HEK293T (cell line): ENCODE results near the gene CPLX3.

Source experiments
- CTCF ChIA-PET: fragments of 350-600 bp; formaldehyde crosslinking; extraction: SDS; loops from one replicate; lab custom pipeline; 2021; ENCODE audit warnings: antibody characterized with exemption, inconsistent platforms; lab: Yijun Ruan, JAX
- POLR2A ChIA-PET: fragments of 350-600 bp; formaldehyde crosslinking; extraction: SDS; loops from one replicate; lab custom pipeline; 2020; ENCODE audit warnings: antibody characterized with exemption, inconsistent platforms; lab: Yijun Ruan, JAX
- DNase-seq: peaks from one replicate; pipeline ENCODE4 v3.0.0; 2012; ENCODE audit warnings: mixed read lengths; ENCODE audit errors: extremely low spot score
- ARNT ChIP-seq: fragments of 450-650 bp; IDR thresholded peaks from 2 replicates; pipeline ENCODE4 v1.6.1; 2017; ENCODE audit warnings: mild to moderate bottlenecking
- BHLHE40 ChIP-seq: fragments of 450-650 bp; IDR thresholded peaks from 2 replicates; pipeline ENCODE4 v1.6.1; 2016; ENCODE audit warnings: mild to moderate bottlenecking, moderate library complexity, borderline replicate concordance
- CTBP1 ChIP-seq: fragments of 450-650 bp; IDR thresholded peaks from 2 replicates; pipeline ENCODE4 v1.6.1; 2016; ENCODE audit warnings: borderline replicate concordance
- ELF4 ChIP-seq: fragments of 450-650 bp; IDR thresholded peaks from 2 replicates; pipeline ENCODE4 v1.6.1; 2017; ENCODE audit warnings: antibody characterized with exemption
- FOXA1 ChIP-seq: fragments of 450-650 bp; IDR thresholded peaks from 2 replicates; pipeline ENCODE4 v1.6.1; 2016; ENCODE audit warnings: mild to moderate bottlenecking
- FOXK2 ChIP-seq: fragments of 450-650 bp; IDR thresholded peaks from 2 replicates; pipeline ENCODE4 v1.6.1; 2016; ENCODE audit warnings: mild to moderate bottlenecking
- FOXM1 ChIP-seq: fragments of 450-650 bp; IDR thresholded peaks from 2 replicates; pipeline ENCODE4 v1.6.1; 2017; ENCODE audit warnings: mild to moderate bottlenecking, borderline replicate concordance
- HDGF ChIP-seq: fragments of 450-650 bp; IDR thresholded peaks from 2 replicates; pipeline ENCODE4 v1.6.1; 2017; ENCODE audit warnings: antibody characterized with exemption, borderline replicate concordance
- L3MBTL2 ChIP-seq: fragments of 450-650 bp; conservative IDR thresholded peaks from 2 replicates; pipeline ENCODE4 v1.6.1; 2016; ENCODE audit warnings: mild to moderate bottlenecking
- LEF1 ChIP-seq: fragments of 450-650 bp; IDR thresholded peaks from 2 replicates; pipeline ENCODE4 v1.6.1; 2017; ENCODE audit warnings: mild to moderate bottlenecking, borderline replicate concordance
- NFRKB ChIP-seq: fragments of 450-650 bp; IDR thresholded peaks from 2 replicates; pipeline ENCODE4 v1.6.1; 2016; ENCODE audit warnings: mild to moderate bottlenecking, moderate library complexity
- SP1 ChIP-seq: fragments of 450-650 bp; IDR thresholded peaks from 2 replicates; pipeline ENCODE4 v1.6.1; 2017
- SUZ12 ChIP-seq: fragments of 450-650 bp; IDR thresholded peaks from 2 replicates; pipeline ENCODE4 v1.6.1; 2016; ENCODE audit warnings: mild to moderate bottlenecking
- TARDBP ChIP-seq: fragments of 450-650 bp; IDR thresholded peaks from 2 replicates; pipeline ENCODE4 v1.6.1; 2016
- ZNF384 ChIP-seq: fragments of 450-650 bp; IDR thresholded peaks from 2 replicates; pipeline ENCODE4 v1.6.1; 2016
- TF ChIP-seq, protein P1 (sequence below): fragments of 450-650 bp; IDR thresholded peaks from 2 replicates; pipeline ENCODE4 v1.6.1; 2016

Gene CPLX3

GRCh38 chr15:74802290-74802689 lies 24.1 kb upstream of the CPLX3 start:
- TF ChIP-seq NFRKB = no peak
- CTCF ChIA-PET = no interaction called here
- POLR2A ChIA-PET = no interaction called here
- no peak for DNase-seq

DNA sequence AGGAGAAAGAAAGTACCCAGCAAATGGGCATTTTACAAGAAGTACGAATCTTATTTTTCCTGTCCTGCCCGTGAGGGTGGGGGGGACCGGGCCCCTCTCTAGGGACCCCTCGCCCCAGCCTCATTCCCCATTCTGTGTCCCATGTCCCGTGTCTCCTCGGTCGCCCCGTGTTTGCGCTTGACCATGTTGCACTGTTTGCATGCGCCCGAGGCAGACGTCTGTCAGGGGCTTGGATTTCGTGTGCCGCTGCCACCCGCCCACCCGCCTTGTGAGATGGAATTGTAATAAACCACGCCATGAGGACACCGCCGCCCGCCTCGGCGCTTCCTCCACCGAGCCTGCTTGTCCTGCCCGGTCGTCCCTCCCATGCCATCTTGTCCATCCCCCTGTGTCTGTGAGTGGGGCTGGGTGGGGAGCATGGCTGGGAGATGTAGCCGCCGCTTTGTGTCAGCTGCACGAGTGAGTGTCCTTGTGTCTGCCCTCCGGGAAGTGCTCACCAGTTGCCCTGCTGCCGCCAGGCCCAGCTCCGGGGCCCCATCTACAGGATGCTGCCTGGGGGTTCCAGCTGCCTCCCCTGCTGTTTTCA lies 23.5 kb upstream of the CPLX3 start:
- CTCF ChIA-PET = no interaction called here
- DNase-seq = no peak
- no peak for TF ChIP-seq ELF4
- TF ChIP-seq NFRKB = no peak
- no peak for TF ChIP-seq HDGF
- TF ChIP-seq FOXK2 = no peak
- TF ChIP-seq, protein P1, sequence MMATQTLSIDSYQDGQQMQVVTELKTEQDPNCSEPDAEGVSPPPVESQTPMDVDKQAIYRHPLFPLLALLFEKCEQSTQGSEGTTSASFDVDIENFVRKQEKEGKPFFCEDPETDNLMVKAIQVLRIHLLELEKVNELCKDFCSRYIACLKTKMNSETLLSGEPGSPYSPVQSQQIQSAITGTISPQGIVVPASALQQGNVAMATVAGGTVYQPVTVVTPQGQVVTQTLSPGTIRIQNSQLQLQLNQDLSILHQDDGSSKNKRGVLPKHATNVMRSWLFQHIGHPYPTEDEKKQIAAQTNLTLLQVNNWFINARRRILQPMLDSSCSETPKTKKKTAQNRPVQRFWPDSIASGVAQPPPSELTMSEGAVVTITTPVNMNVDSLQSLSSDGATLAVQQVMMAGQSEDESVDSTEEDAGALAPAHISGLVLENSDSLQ = no peak
- TF ChIP-seq SP1 = no peak
- no peak for TF ChIP-seq TARDBP
- no peak for TF ChIP-seq L3MBTL2
- no peak for TF ChIP-seq ZNF384
- POLR2A ChIA-PET = interaction anchor here (1.3 to 1.6 kb wide), 2 partner anchors 15 to 43 kb away, joined by 4 read pairs; no protein-coding TSS in a partner anchor

DNA sequence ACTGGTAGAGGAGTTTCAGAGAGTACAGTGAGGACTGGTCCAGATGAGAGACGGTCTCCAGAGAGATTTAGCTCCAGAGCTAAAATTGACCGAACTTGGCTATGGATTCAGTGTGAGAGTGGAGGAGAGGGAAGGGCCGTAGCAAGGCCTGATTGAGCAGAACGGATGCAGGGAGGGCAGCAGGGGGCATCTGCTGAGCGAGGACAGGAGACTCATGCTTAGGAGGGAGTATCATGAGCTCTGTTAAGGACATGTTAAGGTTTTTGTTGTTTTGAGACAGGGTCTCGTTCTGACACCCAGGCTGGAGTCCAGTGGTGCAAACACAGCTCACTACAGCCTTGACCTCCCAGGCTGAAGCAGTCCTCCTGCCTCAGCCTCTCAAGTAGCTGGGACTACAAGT lies 21.5 kb upstream of the CPLX3 start:
- TF ChIP-seq FOXM1 (no peak), SP1 (no peak), LEF1 (no peak)
- TF ChIP-seq, protein P1 = no peak
- DNase-seq = no peak
- ChIA-PET CTCF (interaction anchor here (0.7 to 1.8 kb wide), 2 partner anchors 17 to 36 kb away, joined by 3 to 6 read pairs; no protein-coding TSS in a partner anchor), POLR2A (interaction anchor here (1.6 kb wide), 1 partner anchor 89 kb away, joined by 3 read pairs; no protein-coding TSS in a partner anchor)

DNA sequence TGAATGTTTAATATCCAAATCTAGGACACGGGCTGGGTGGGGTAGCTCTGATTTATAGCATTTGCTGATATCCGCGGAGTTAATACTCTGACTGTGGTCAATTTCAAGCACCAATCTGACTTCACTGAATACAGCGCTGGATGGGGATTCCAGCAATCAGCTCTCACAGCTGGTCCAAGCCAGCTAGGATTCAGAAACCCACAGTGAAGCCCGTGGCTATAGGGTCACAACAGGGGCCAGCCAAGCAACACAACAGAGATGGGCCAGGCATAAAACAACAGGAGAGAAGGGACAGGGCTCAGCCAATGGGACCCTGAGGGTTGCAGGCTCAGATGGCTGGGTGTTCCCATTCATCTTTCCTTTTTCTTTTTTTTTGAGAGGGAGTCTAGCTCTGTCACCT lies 19.1 kb upstream of the CPLX3 start:
- ChIA-PET POLR2A (interaction anchor here (0.6 kb wide), 1 partner anchor 36 kb away, joined by 4 read pairs; no protein-coding TSS in a partner anchor), CTCF (interaction anchor here (1.3 kb wide), 1 partner anchor 38 kb away, joined by 3 read pairs; no protein-coding TSS in a partner anchor)
- no peak for DNase-seq
- TF ChIP-seq SP1 (no peak), FOXM1 (no peak), LEF1 (no peak), FOXK2 (no peak), NFRKB (no peak), FOXA1 (no peak), CTBP1 (no peak), HDGF (no peak), ELF4 (no peak), ZNF384 (no peak), TARDBP (no peak), L3MBTL2 (no peak), SUZ12 (no peak), BHLHE40 (no peak), ARNT (no peak)
- TF ChIP-seq, protein P1 = no peak

DNA sequence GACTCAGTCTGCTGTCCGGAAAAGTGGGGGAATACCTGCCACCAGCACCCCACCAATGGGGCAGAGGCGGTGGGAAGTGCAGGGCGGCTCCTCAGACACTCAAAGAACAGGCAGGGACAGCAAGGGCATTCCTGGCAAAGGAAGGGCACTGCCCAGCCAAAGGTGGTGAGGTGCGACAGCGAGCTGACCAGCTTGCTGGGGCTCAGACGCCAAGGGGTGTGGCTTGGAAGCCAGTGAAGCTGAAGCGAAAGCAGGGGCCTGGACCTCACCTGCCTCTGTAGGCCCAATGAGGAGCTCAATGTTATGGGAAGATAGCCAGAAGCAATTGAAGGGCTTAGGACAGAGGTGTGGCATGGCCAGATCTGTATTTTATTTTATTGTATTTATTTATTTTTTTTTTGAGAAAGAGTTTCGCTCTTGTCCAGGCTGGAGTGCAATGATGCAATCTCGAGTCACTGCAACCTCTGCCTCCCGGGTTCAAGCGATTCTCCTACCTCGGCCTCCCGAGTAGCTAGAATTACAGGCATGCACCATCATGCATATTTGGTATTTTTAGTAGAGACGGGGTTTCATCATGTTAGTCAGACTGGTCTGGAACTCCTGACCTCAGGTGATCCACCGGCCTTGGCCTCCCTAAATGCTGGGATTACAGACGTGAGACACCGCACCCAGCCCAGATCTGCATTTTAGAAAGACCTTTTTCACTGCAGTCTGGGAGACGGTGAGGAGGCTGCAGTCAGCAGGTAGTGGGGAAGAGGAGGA lies 18.2 kb upstream of the CPLX3 start:
- no peak for DNase-seq
- ChIA-PET CTCF (interaction anchor here (0.7 to 2.4 kb wide), 3 partner anchors 9 to 39 kb away, joined by 3 to 9 read pairs (median 4); no protein-coding TSS in a partner anchor), POLR2A (interaction anchor here (1.0 to 1.5 kb wide), 2 partner anchors 48 to 143 kb away, joined by 3 read pairs; no protein-coding TSS in a partner anchor)
- TF ChIP-seq FOXK2 (no peak), ZNF384 (no peak), SP1 (no peak), CTBP1 (no peak), SUZ12 (no peak), ARNT (no peak), L3MBTL2 (no peak), FOXM1 (no peak), BHLHE40 (no peak), ELF4 (no peak), TARDBP (no peak), FOXA1 (no peak), LEF1 (no peak), HDGF (no peak), NFRKB (no peak)
- TF ChIP-seq, protein P1 = no peak
